IPS DF 6.9 (cell line): ENCODE measurements around the gene EVL.

ENCODE experiments used
- DNase-seq: peaks from one replicate; pipeline ENCODE4 v3.0.0-alpha.2; 2013; ENCODE audit warnings: low read depth, low spot score
- H3K27ac ChIP-seq: one replicate; pipeline ENCODE4 v1.5.1; 2013; ENCODE audit warnings: low read length, control low read depth
- H3K27me3 ChIP-seq: 2 replicates; pipeline ENCODE4 v1.6.1; 2013; ENCODE audit warnings: mild to moderate bottlenecking, low read length; ENCODE audit not compliant: control insufficient read depth, insufficient read depth
- H3K36me3 ChIP-seq: 2 replicates; pipeline ENCODE4 v1.6.1; 2013; ENCODE audit warnings: low read length; ENCODE audit not compliant: control insufficient read depth, insufficient read depth
- H3K4me1 ChIP-seq: 2 replicates; pipeline ENCODE4 v1.6.1; 2013; ENCODE audit warnings: low read length; ENCODE audit not compliant: control insufficient read depth, insufficient read depth
- H3K4me3 ChIP-seq: 2 replicates; pipeline ENCODE4 v1.5.1; 2013; ENCODE audit warnings: mild to moderate bottlenecking, low read length
- H3K9me3 ChIP-seq: 2 replicates; pipeline ENCODE4 v1.6.1; 2013; ENCODE audit warnings: low read length, inconsistent platforms; ENCODE audit not compliant: control insufficient read depth, insufficient read depth
- WGBS: extraction: QIAGEN DNeasy Blood & Tissue Kit; methylation state at CpG from one replicate; pipeline ENCODE4 v1.1.7; 2013; ENCODE audit warnings: mixed read lengths, missing lambda C conversion rate; ENCODE audit not compliant: insufficient read length, insufficient coverage; 5-methylcytosine and 5-hydroxymethylcytosine counted together

EVL gene

GRCh38 chr14:100188392-100189030 lies 123.3 kb downstream of the EVL start:
- Histone ChIP-seq H3K27ac (no peak overlapping the region), H3K36me3 (no peaks in the 10 kb centered on the region), H3K4me3 (no peak overlapping the region), H3K9me3 (no peaks in the 10 kb centered on the region), H3K27me3 (no peaks in the 10 kb centered on the region), H3K4me1 (peaks cover 3% of the 10 kb centered on the region)
- no CpG with 5 or more reads among the region's 12 CpGs for WGBS
- DNase-seq: no peak

- no peaks in the 10 kb centered on the region for H3K36me3 ChIP-seq
- H3K27ac ChIP-seq: no peak overlapping the region
- H3K4me3 ChIP-seq: no peak overlapping the region
- no peaks in the 10 kb centered on the region for H3K9me3 ChIP-seq
- no peak for DNase-seq
- WGBS: no CpG with 5 or more reads among the region's 1 CpG
- H3K4me1 ChIP-seq: peaks cover 3% of the 10 kb centered on the region
- H3K27me3 ChIP-seq: no peaks in the 10 kb centered on the region
These were observed 124.9 kb downstream of the EVL start for GRCh38 chr14:100190126-100190525.

GRCh38 chr14:100191584-100192249 lies 126.5 kb downstream of the EVL start:
- Histone ChIP-seq H3K9me3 (no peaks in the 10 kb centered on the region), H3K36me3 (no peaks in the 10 kb centered on the region), H3K4me3 (no peak overlapping the region), H3K4me1 (peaks cover 3% of the 10 kb centered on the region), H3K27ac (no peak overlapping the region), H3K27me3 (no peaks in the 10 kb centered on the region)
- no CpG with 5 or more reads among the region's 14 CpGs for WGBS
- no peak for DNase-seq

DNA sequence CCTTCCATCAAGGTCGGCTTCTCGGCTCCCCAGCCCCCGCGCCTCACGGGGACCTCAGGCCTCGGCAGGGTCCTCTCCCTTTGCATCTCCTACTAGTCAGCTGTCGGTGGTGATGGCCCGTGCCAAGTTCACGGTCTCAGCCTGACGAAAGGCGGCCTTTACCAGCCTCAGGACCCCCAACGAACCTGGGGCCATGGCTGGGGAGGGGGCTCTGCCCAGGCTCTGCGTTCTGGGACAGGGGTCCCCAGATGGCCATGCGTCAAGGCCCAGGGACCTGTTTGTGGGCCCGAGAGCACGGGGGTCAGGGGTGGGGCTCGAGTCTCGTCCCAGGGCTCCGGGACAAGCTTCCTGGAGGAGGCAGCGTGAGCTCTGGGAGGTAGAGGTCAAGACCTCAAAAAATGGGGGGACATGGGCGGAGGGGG lies 127.0 kb downstream of the EVL start:
- no peak for DNase-seq
- Histone ChIP-seq H3K27me3 (no peaks in the 10 kb centered on the region), H3K36me3 (no peaks in the 10 kb centered on the region), H3K4me1 (peaks cover 3% of the 10 kb centered on the region), H3K4me3 (no peak overlapping the region), H3K9me3 (no peaks in the 10 kb centered on the region), H3K27ac (no peak overlapping the region)
- no CpG with 5 or more reads among the region's 21 CpGs for WGBS

GRCh38 chr14:100192672-100193416 lies 127.6 kb downstream of the EVL start:
- peak; percentile 97 for DNase-seq
- Histone ChIP-seq H3K9me3 (no peaks in the 10 kb centered on the region), H3K36me3 (no peaks in the 10 kb centered on the region), H3K27ac (no peak overlapping the region), H3K4me1 (peaks cover 3% of the 10 kb centered on the region), H3K4me3 (no peak overlapping the region), H3K27me3 (no peaks in the 10 kb centered on the region)
- WGBS: no CpG with 5 or more reads among the region's 62 CpGs
